ENCODE results near the gene CLCN2. TPM values are rescaled to one million over a fixed set of nuclear protein-coding genes. Genes with fewer than 3 reads are reported as not detected.

Gene CLCN2
- total and polyA plus RNA-seq, 2 of the 8 experiments (the other 6 are each of a cell fraction or from before 2014, with no cell fraction given): 13.7 to 16.1 TPM

DNA sequence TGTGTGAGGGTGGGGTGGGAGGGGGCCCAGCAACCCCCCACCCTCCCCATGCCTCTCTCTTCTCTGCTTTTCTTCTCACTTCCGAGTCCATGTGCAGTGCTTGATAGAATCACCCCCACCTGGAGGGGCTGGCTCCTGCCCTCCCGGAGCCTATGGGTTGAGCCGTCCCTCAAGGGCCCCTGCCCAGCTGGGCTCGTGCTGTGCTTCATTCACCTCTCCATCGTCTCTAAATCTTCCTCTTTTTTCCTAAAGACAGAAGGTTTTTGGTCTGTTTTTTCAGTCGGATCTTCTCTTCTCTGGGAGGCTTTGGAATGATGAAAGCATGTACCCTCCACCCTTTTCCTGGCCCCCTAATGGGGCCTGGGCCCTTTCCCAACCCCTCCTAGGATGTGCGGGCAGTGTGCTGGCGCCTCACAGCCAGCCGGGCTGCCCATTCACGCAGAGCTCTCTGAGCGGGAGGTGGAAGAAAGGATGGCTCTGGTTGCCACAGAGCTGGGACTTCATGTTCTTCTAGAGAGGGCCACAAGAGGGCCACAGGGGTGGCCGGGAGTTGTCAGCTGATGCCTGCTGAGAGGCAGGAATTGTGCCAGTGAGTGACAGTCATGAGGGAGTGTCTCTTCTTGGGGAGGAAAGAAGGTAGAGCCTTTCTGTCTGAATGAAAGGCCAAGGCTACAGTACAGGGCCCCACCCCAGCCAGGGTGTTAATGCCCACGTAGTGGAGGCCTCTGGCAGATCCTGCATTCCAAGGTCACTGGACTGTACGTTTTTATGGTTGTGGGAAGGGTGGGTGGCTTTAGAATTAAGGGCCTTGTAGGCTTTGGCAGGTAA, 15.9 kb downstream of the CLCN2 start:
- no peak overlapping the region for H2BK15ac ChIP-seq (ENCODE audit: low read length)
- no peaks in the 10 kb centered on the region for H3K27me3 ChIP-seq (replicated peaks in 1 of 4; ENCODE audit: control insufficient read depth in 3 of 4, extremely low read depth in 1 of 4, insufficient read depth in 3 of 4, low read length in 3 of 4)
- H2BK12ac ChIP-seq (ENCODE audit: low read depth, low read length): no peak overlapping the region
- H3K4me3 ChIP-seq (ENCODE audit: extremely low read depth in 1 of 4, insufficient read depth in 2 of 4, low read depth in 3 of 4, low read length in 4 of 4): no peak overlapping the region
- no peak overlapping the region for H2AK5ac ChIP-seq (ENCODE audit: low read depth, low read length)
- WGBS, 2 experiments (ENCODE audit: extremely low coverage in 1 of 2, insufficient coverage in 1 of 2, insufficient read length in 1 of 2, insufficient replicate concordance in 2 of 2, low coverage in 1 of 2, low lambda C conversion rate in 2 of 2, missing lambda C conversion rate in 1 of 2): 40% methylated on average over 14 of the region's 14 CpGs; no CpG with 5 or more reads in 1 of the 2 experiments
- H2BK120ac ChIP-seq (replicated peaks; ENCODE audit: low read depth, low read length): no peak overlapping the region
- H4K91ac ChIP-seq (replicated peaks; ENCODE audit: insufficient read length, low read length): no peak overlapping the region
- no peak overlapping the region for H4K8ac ChIP-seq (ENCODE audit: extremely low read depth, insufficient read depth, low read length)
- H3K27ac ChIP-seq (ENCODE audit: low read depth, low read length): no peak overlapping the region
- peaks cover 0 to 10% (median 7%) of the 10 kb centered on the region in 4 experiments; a peak in 6 of 7 replicates for H3K4me1 ChIP-seq (replicated peaks in 1 of 4; ENCODE audit: control insufficient read depth in 3 of 4, insufficient read depth in 4 of 4, low read length in 3 of 4)
- H2BK5ac ChIP-seq (ENCODE audit: low read depth, low read length): no peak overlapping the region
- H3K18ac ChIP-seq (ENCODE audit: extremely low read depth, low read length): no peak overlapping the region; the same call in 1 of the 2 replicates
- peak; percentile 50 for FAIRE-seq
- CTCF ChIA-PET (ENCODE audit: partially characterized antibody): interaction anchor here (0.7 to 7.4 kb wide), 14 partner anchors 8 to 196 kb away, joined by 3 to 49 read pairs (median 4); partner anchors contain the start of genes CLCN2, FAM131A and POLR2H
- H2AFZ ChIP-seq (ENCODE audit: low read length): no peak overlapping the region
- POLR2A ChIA-PET (ENCODE audit: partially characterized antibody): interaction anchor here (0.6 to 2.4 kb wide), 12 partner anchors 8 to 180 kb away, joined by 3 to 15 read pairs (median 4); partner anchors contain the start of genes CLCN2, FAM131A and POLR2H
- H3K9ac ChIP-seq (replicated peaks in 1 of 4; ENCODE audit: extremely low read depth in 1 of 4, low read depth in 3 of 4, low read length in 3 of 4): no peak overlapping the region
- no peaks in the 10 kb centered on the region; the same call in 1 of the 2 replicates for H3K79me1 ChIP-seq (ENCODE audit: low read depth, low read length)
- H2BK20ac ChIP-seq (ENCODE audit: low read length): no peak overlapping the region
- H3K23me2 ChIP-seq (ENCODE audit: low read depth, low read length): no peaks in the 10 kb centered on the region
- no peak overlapping the region for H3K4ac ChIP-seq (replicated peaks; ENCODE audit: insufficient read length, low read depth, low read length)
- peaks cover 0 to 16% (median 1%) of the 10 kb centered on the region in 4 experiments; a peak in 6 of 8 replicates for H3K36me3 ChIP-seq (ENCODE audit: control insufficient read depth in 2 of 4, insufficient read depth in 4 of 4, low read length in 3 of 4)
- no peak overlapping the region for H4K5ac ChIP-seq (ENCODE audit: insufficient read length, low read depth, low read length)
- peaks cover 4 to 18% of the 10 kb centered on the region in 2 experiments for H4K20me1 ChIP-seq (replicated peaks in 1 of 2; ENCODE audit: control insufficient read depth in 1 of 2, insufficient read depth in 2 of 2, low read length in 2 of 2)
- DNase-seq (ENCODE audit: low read depth in 1 of 2, low spot score in 2 of 2): peak in 1 of 2 experiments; percentile 64
- H3K56ac ChIP-seq (replicated peaks; ENCODE audit: insufficient read length, low read depth, low read length): no peak overlapping the region
- no peaks in the 10 kb centered on the region for H3K9me3 ChIP-seq (ENCODE audit: insufficient read depth in 2 of 2, low read depth in 1 of 2, low read length in 1 of 2)
- no peak overlapping the region for H3K23ac ChIP-seq (ENCODE audit: insufficient read length)
- peak overlapping the region in 1 of 2 experiments; percentile 33; a peak in 1 of 4 replicates for H3K4me2 ChIP-seq (ENCODE audit: insufficient read depth in 1 of 2, low read depth in 2 of 2, low read length in 2 of 2)
- H3K14ac ChIP-seq (ENCODE audit: insufficient read length): no peak overlapping the region
- H3K79me2 ChIP-seq (ENCODE audit: control insufficient read depth in 1 of 2, insufficient read depth in 2 of 2, low read length in 2 of 2): no peaks in the 10 kb centered on the region; a peak in 1 of 4 replicates
- TF ChIP-seq PHF8 (conservative IDR thresholded peaks at IDR 0.05; ENCODE audit: low read depth, low read length): no peak
- TF ChIP-seq, protein P1, sequence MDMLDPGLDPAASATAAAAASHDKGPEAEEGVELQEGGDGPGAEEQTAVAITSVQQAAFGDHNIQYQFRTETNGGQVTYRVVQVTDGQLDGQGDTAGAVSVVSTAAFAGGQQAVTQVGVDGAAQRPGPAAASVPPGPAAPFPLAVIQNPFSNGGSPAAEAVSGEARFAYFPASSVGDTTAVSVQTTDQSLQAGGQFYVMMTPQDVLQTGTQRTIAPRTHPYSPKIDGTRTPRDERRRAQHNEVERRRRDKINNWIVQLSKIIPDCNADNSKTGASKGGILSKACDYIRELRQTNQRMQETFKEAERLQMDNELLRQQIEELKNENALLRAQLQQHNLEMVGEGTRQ (IDR thresholded peaks at IDR 0.05; ENCODE audit: low read length): peak; percentile 53; the same call in 1 of the 2 replicates
- TF ChIP-seq, protein P2, sequence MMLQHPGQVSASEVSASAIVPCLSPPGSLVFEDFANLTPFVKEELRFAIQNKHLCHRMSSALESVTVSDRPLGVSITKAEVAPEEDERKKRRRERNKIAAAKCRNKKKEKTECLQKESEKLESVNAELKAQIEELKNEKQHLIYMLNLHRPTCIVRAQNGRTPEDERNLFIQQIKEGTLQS (IDR thresholded peaks at IDR 0.05; ENCODE audit: insufficient read depth, low read depth, low read length): 0 out of 2 replicates have a peak, but pooled peaks have one; percentile 27
- TF ChIP-seq SIN3A (conservative IDR thresholded peaks at IDR 0.05 in 1 of 2, IDR thresholded peaks at IDR 0.05 in 1 of 2; ENCODE audit: low read depth in 1 of 2, low read length in 2 of 2): peak; percentile 92 to 93
- TF ChIP-seq POLR2A (IDR thresholded peaks at IDR 0.05; ENCODE audit: control extremely low read depth in 1 of 2, low read depth in 2 of 2, low read length in 2 of 2): no peak
- TF ChIP-seq EP300 (IDR thresholded peaks at IDR 0.05; ENCODE audit: borderline replicate concordance in 1 of 2, low read depth in 2 of 2, low read length in 2 of 2): 0 out of 3 replicates have a peak, but pooled peaks of 1 of the 2 experiments have one; percentile 38
- no peak for TF ChIP-seq NRF1 (IDR thresholded peaks at IDR 0.05; ENCODE audit: low read depth, low read length)
- TF ChIP-seq YY1 (IDR thresholded peaks at IDR 0.05; ENCODE audit: low read depth, low read length): peak; percentile 69; the same call in 1 of the 2 replicates
